ENCODE data around the gene MYOG.

DNA sequence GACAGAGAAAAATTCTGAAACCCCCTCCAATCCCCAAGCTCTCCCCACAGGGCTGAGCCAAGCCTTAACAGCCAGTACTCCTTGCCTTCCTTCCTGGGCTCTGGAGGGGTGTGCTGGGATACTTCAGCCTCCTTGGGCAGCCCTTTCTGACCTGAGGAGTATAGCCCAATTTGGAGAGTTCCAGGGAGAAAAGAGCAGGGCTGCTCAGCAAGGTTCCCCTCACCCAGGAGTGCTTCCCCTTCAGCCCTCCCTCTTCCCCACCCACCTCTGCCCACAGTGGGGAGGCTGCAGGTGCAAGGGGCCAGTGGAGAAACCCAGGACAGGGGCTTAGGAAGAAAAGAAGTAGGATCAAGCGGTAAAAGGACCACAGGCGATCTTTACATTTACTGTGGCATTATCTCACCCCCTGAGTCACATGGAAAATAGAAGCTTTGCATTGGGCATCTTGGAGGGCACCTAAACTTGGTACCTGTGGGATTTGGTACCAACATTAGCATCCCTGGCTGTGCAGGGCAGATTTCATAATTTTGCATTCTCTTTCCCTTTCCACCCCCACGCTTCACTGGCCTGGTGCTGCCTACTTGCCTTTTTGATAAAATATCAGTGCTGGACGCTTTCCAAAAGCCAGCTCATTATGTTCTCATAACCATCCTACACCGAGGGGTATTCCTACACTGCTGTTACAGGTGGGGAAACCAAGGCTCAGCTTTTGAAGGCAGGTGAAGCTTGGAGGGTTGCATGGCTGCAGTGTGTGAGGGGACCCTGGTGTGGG lies 38.9 kb upstream of the MYOG start:
- TF ChIP-seq POLR2AphosphoS5 (IDR thresholded peaks at IDR 0.05; ENCODE audit: borderline replicate concordance, low read depth, low read length) (no peak), EZH2 (IDR thresholded peaks at IDR 0.05) (no peak), FOXP2 (optimal IDR thresholded peaks at IDR 0.05; ENCODE audit: control extremely low read depth, extremely low read length, insufficient read depth) (no peak)

Data from SK-N-MC (cell line).